BJ (cell line): ENCODE results near the gene SAMD9. TPM values are rescaled to one million over a fixed set of nuclear protein-coding genes. Genes with fewer than 3 reads are reported as not detected.
"Not testable (repeated sequence)": the region's sequence is repeated elsewhere in the genome, so short reads cannot be mapped to it uniquely, and the experiment has no call there.

Source experiments
- CTCF ChIA-PET: fragments of 350-600 bp; formaldehyde crosslinking; extraction: SDS; loops from one replicate; lab custom pipeline; 2021; ENCODE audit warnings: antibody characterized with exemption, inconsistent platforms; lab: Yijun Ruan, JAX
- POLR2A ChIA-PET: fragments of 300-600 bp; sonication (Branson Sonifier 250); formaldehyde crosslinking; extraction: SDS; loops from one replicate; lab custom pipeline; 2021; ENCODE audit warnings: antibody characterized with exemption; lab: Charles Lee
- DNase-seq: peaks from one replicate; pipeline ENCODE4 v3.0.0-alpha.2; 2011; ENCODE audit warnings: low read depth
- H3K27me3 ChIP-seq: 2 replicates; pipeline ENCODE4 v1.6.0; 2011; ENCODE audit warnings: low read length; ENCODE audit not compliant: control insufficient read depth, insufficient read depth
- H3K36me3 ChIP-seq: 2 replicates; pipeline ENCODE4 v1.5.1; 2011; ENCODE audit warnings: low read length; ENCODE audit not compliant: control insufficient read depth, insufficient read depth
- H3K4me3 ChIP-seq: 2 replicates; pipeline ENCODE4 v1.5.1; 2011; ENCODE audit warnings: low read depth, mild to moderate bottlenecking, control low read depth, low read length
- CTCF ChIP-seq: IDR thresholded peaks from 2 replicates; pipeline ENCODE4 v1.5.1; 2011; ENCODE audit warnings: low read depth, mild to moderate bottlenecking, control low read depth, inconsistent platforms, low read length, moderate library complexity; ENCODE audit not compliant: insufficient read depth
- polyA plus RNA-seq: library from polyadenylated mRNA; depleted of rRNA; stranded (reverse); fragments of >200 nt; gene quantifications from 2 replicates; pipeline ENCODE4 v1.2.3, GENCODE V29; 2011

SAMD9 gene
- polyA plus RNA-seq, 1 experiment, result 2.8 TPM

GRCh38 chr7:93140582-93141191, 22.9 kb upstream of the SAMD9 start:
- no peak for TF ChIP-seq CTCF
- Histone ChIP-seq H3K4me3 (no peak overlapping the region), H3K27me3 (no peaks in the 10 kb centered on the region), H3K36me3 (no peaks in the 10 kb centered on the region)
- CTCF ChIA-PET, result no interaction called here
- DNase-seq, result no peak
- POLR2A ChIA-PET, result no interaction called here

GRCh38 chr7:93138576-93138975, 20.8 kb upstream of the SAMD9 start:
- Histone ChIP-seq H3K36me3 (no peaks in the 10 kb centered on the region), H3K4me3 (no peak overlapping the region), H3K27me3 (no peaks in the 10 kb centered on the region)
- ChIA-PET CTCF (no interaction called here), POLR2A (no interaction called here)
- no peak for DNase-seq
- no peak for TF ChIP-seq CTCF

- TF ChIP-seq CTCF, result no peak
- POLR2A ChIA-PET, result no interaction called here
- CTCF ChIA-PET, result interaction anchor here (1.6 to 1.8 kb wide), 2 partner anchors 15 to 95 kb away, joined by 3 to 4 read pairs; partner anchors contain the start of gene SAMD9
- H3K27me3 ChIP-seq, result no peaks in the 10 kb centered on the region
- no peak overlapping the region for H3K4me3 ChIP-seq
- H3K36me3 ChIP-seq, result no peaks in the 10 kb centered on the region
- no peak for DNase-seq
Observed at GRCh38 chr7:93133005-93133404, 15.2 kb upstream of the SAMD9 start.

- H3K36me3 ChIP-seq, result no peaks in the 10 kb centered on the region
- no peak for DNase-seq
- TF ChIP-seq CTCF, result no peak
- ChIA-PET CTCF (interaction anchor here (1.6 kb wide), 1 partner anchor 96 kb away, joined by 4 read pairs; no protein-coding TSS in a partner anchor), POLR2A (interaction anchor here (0.6 kb wide), 1 partner anchor 478 kb away, joined by 8 read pairs; no protein-coding TSS in a partner anchor)
- H3K27me3 ChIP-seq, result no peaks in the 10 kb centered on the region
- H3K4me3 ChIP-seq, result no peak overlapping the region
Observed at GRCh38 chr7:93132216-93132615, 14.4 kb upstream of the SAMD9 start.

- CTCF ChIA-PET, H3K36me3 ChIP-seq, H3K27me3 ChIP-seq, POLR2A ChIA-PET, H3K4me3 ChIP-seq, DNase-seq: not testable (repeated sequence)
Observed at GRCh38 chr7:93126954-93127353, 9.2 kb upstream of the SAMD9 start.

GRCh38 chr7:93123532-93123931, 5.8 kb upstream of the SAMD9 start:
- H3K36me3 ChIP-seq, DNase-seq, H3K4me3 ChIP-seq, CTCF ChIA-PET, POLR2A ChIA-PET, H3K27me3 ChIP-seq: not testable (repeated sequence)
